Neural cell (in vitro differentiated cells): ENCODE measurements around the gene MINDY4B. TPM values are rescaled to one million over a fixed set of nuclear protein-coding genes. Genes with fewer than 3 reads are reported as not detected.

ENCODE experiments used
- H2AFZ ChIP-seq: fragments of 200-600, 300-800 bp; sonication (generic), shearing (Covaris generic); 2 replicates; pipeline ENCODE4 v1.6.0; 2014; ENCODE audit warnings: low read depth, mild to moderate bottlenecking, antibody characterized with exemption, low read length, moderate library complexity
- H3F3A ChIP-seq: fragments of 200-600 bp; shearing (Covaris generic); 2 replicates; pipeline ENCODE4 v1.6.1; 2016; ENCODE audit warnings: mild to moderate bottlenecking, moderate library complexity, mixed read lengths, antibody characterized with exemption, low read length; ENCODE audit not compliant: insufficient read depth, poor library complexity, severe bottlenecking
- H3K27ac ChIP-seq: fragments of 200-600, 300-800 bp; sonication (generic), shearing (Covaris generic); 2 replicates; pipeline ENCODE4 v1.5.1; 2014; ENCODE audit warnings: mild to moderate bottlenecking, low read length, moderate library complexity
- H3K27me3 ChIP-seq: fragments of 300-800, 200-600 bp; sonication (generic), shearing (Covaris generic); 2 replicates; pipeline ENCODE4 v1.6.0; 2014; ENCODE audit warnings: mild to moderate bottlenecking, low read depth, low read length, moderate library complexity; ENCODE audit not compliant: insufficient read depth
- H3K36me3 ChIP-seq: fragments of 300-800, 200-600 bp; sonication (generic), shearing (Covaris generic); 2 replicates; pipeline ENCODE4 v1.5.1; 2014; ENCODE audit warnings: mild to moderate bottlenecking, antibody characterized with exemption, low read length, moderate library complexity; ENCODE audit not compliant: insufficient read depth
- H3K4me2 ChIP-seq: fragments of 300-800, 200-600 bp; sonication (generic), shearing (Covaris generic); 2 replicates; pipeline ENCODE4 v1.6.0; 2014; ENCODE audit warnings: mild to moderate bottlenecking, low read length
- H3K4me3 ChIP-seq: fragments of 300-800, 200-600 bp; sonication (generic), shearing (Covaris generic); 2 replicates; pipeline ENCODE4 v1.5.1; 2014; ENCODE audit warnings: mild to moderate bottlenecking, low read length, moderate library complexity
- H3K79me2 ChIP-seq: fragments of 200-600 bp; shearing (Covaris generic); replicated peaks from 2 replicates; pipeline ENCODE4 v1.6.0; 2014; ENCODE audit warnings: mild to moderate bottlenecking, low read length, moderate library complexity; ENCODE audit not compliant: insufficient read depth
- H3K9ac ChIP-seq: fragments of 300-800, 200-600 bp; sonication (generic), shearing (Covaris generic); 2 replicates; pipeline ENCODE4 v1.6.1; 2016; ENCODE audit warnings: mild to moderate bottlenecking, low read length, mixed read lengths
- H3K9me2 ChIP-seq: fragments of 200-600 bp; shearing (Covaris generic); 2 replicates; pipeline ENCODE4 v1.6.1; 2016; ENCODE audit warnings: mild to moderate bottlenecking, low read length, mixed read lengths; ENCODE audit not compliant: insufficient read depth
- H3K9me3 ChIP-seq: fragments of 200-600, 300-800 bp; sonication (generic), shearing (Covaris generic); 2 replicates; pipeline ENCODE4 v1.6.1; 2016; ENCODE audit warnings: mild to moderate bottlenecking, mixed run types, low read length, moderate library complexity, mixed read lengths
- H4K20me1 ChIP-seq: fragments of 200-600 bp; shearing (Covaris generic); 2 replicates; pipeline ENCODE4 v1.6.1; 2016; ENCODE audit warnings: mild to moderate bottlenecking, mixed run types; ENCODE audit not compliant: insufficient read depth
- CTCF ChIP-seq: fragments of 450-650 bp; IDR thresholded peaks from 2 replicates; pipeline ENCODE4 v1.5.1; 2014; ENCODE audit warnings: antibody characterized with exemption, mild to moderate bottlenecking, moderate library complexity; ENCODE audit not compliant: poor library complexity, severe bottlenecking
- EP300 ChIP-seq: fragments of 450-650 bp; conservative IDR thresholded peaks from 2 replicates; pipeline ENCODE4 v1.6.1; 2014; ENCODE audit warnings: antibody characterized with exemption, mild to moderate bottlenecking, moderate library complexity; ENCODE audit not compliant: poor library complexity, severe bottlenecking
- EZH2 ChIP-seq: fragments of 200-600, 300-800 bp; shearing (Covaris generic), sonication (generic); IDR thresholded peaks from 2 replicates; pipeline ENCODE4 v1.6.1; 2014; ENCODE audit warnings: antibody characterized with exemption, low read length, borderline replicate concordance, mild to moderate bottlenecking; ENCODE audit not compliant: insufficient read depth, poor library complexity, severe bottlenecking
- MXI1 ChIP-seq: fragments of 450-650 bp; conservative IDR thresholded peaks from 2 replicates; pipeline ENCODE4 v1.6.1; 2014; ENCODE audit warnings: antibody characterized with exemption, mild to moderate bottlenecking; ENCODE audit not compliant: poor library complexity, severe bottlenecking
- POLR2AphosphoS5 ChIP-seq: IDR thresholded peaks from 2 replicates; pipeline ENCODE4 v1.6.1; 2012
- RAD21 ChIP-seq: fragments of 450-650 bp; conservative IDR thresholded peaks from 2 replicates; pipeline ENCODE4 v1.6.1; 2014; ENCODE audit warnings: antibody characterized with exemption, mild to moderate bottlenecking, moderate library complexity
- REST ChIP-seq: IDR thresholded peaks from 2 replicates; pipeline ENCODE4 v1.6.1; 2012; ENCODE audit warnings: borderline replicate concordance
- SMC3 ChIP-seq: fragments of 450-650 bp; conservative IDR thresholded peaks from 2 replicates; pipeline ENCODE4 v1.6.1; 2014; ENCODE audit warnings: antibody characterized with exemption, mild to moderate bottlenecking, moderate library complexity; ENCODE audit not compliant: poor library complexity
- TAF1 ChIP-seq: IDR thresholded peaks from 2 replicates; pipeline ENCODE4 v1.6.1; 2012; ENCODE audit warnings: low read depth
- polyA plus RNA-seq: library from polyadenylated mRNA; depleted of rRNA; stranded (reverse); fragments of >200 nt; gene quantifications from 2 replicates; pipeline ENCODE4 v1.2.3, GENCODE V29; 2014

Gene MINDY4B
- polyA plus RNA-seq, 1 donor from 2014 or later: not detected

DNA sequence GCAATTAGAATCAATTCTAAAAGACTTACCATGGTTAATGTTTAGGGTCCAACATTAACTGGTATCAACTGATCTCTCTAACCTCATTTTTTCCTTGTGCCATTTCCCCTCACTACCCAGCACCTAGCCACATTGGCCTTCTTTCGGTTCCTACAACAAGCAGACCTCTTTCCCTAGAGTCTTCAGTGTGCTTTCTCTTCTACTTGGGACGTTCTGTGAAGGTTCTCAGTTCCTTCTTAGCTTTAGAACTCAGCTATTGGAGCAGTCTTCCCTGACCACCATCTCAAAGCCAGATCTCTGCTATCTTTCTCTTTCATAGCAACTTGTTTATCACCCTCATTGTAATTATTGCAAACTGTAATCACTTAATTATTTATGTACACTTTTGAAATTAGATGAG, 31.5 kb upstream of the MINDY4B start:
- H3K36me3 ChIP-seq: no peaks in the 10 kb centered on the region
- no peaks in the 10 kb centered on the region for H3K9me3 ChIP-seq
- H3F3A ChIP-seq: no peaks in the 10 kb centered on the region
- H3K79me2 ChIP-seq: no peaks in the 10 kb centered on the region
- no peak overlapping the region for H2AFZ ChIP-seq
- no peak overlapping the region for H3K4me3 ChIP-seq
- no peak overlapping the region for H3K9ac ChIP-seq
- H4K20me1 ChIP-seq: no peaks in the 10 kb centered on the region
- H3K27ac ChIP-seq: no peak overlapping the region
- H3K4me2 ChIP-seq: no peak overlapping the region
- no peak for TF ChIP-seq EZH2
- TF ChIP-seq MXI1: no peak
- no peak for TF ChIP-seq EP300
- TF ChIP-seq SMC3: no peak
- no peak for TF ChIP-seq REST
- TF ChIP-seq TAF1: no peak
- no peak for TF ChIP-seq CTCF
- no peak for TF ChIP-seq RAD21
- no peak for TF ChIP-seq POLR2AphosphoS5
- no peaks in the 10 kb centered on the region for H3K9me2 ChIP-seq
- no peaks in the 10 kb centered on the region for H3K27me3 ChIP-seq

GRCh38 chr3:150933473-150933995, 28.3 kb upstream of the MINDY4B start:
- no peaks in the 10 kb centered on the region for H3F3A ChIP-seq
- no peaks in the 10 kb centered on the region for H3K79me2 ChIP-seq
- no peak overlapping the region for H2AFZ ChIP-seq
- H4K20me1 ChIP-seq: no peaks in the 10 kb centered on the region
- H3K9ac ChIP-seq: no peak overlapping the region
- TF ChIP-seq EZH2: no peak
- TF ChIP-seq CTCF: no peak
- H3K27ac ChIP-seq: no peak overlapping the region
- H3K4me2 ChIP-seq: no peak overlapping the region
- H3K9me3 ChIP-seq: no peaks in the 10 kb centered on the region
- no peaks in the 10 kb centered on the region for H3K9me2 ChIP-seq
- no peaks in the 10 kb centered on the region for H3K27me3 ChIP-seq
- no peaks in the 10 kb centered on the region for H3K36me3 ChIP-seq
- no peak overlapping the region for H3K4me3 ChIP-seq
